Measurements from ENCODE around the gene ARFRP1. TPM values are rescaled to one million over a fixed set of nuclear protein-coding genes. Genes with fewer than 3 reads are reported as not detected.

ARFRP1 gene
- total and polyA plus RNA-seq, 2 of the 13 experiments (the other 11 are each of a cell fraction or from before 2014, with no cell fraction given): 32.0 to 51.1 TPM

DNA sequence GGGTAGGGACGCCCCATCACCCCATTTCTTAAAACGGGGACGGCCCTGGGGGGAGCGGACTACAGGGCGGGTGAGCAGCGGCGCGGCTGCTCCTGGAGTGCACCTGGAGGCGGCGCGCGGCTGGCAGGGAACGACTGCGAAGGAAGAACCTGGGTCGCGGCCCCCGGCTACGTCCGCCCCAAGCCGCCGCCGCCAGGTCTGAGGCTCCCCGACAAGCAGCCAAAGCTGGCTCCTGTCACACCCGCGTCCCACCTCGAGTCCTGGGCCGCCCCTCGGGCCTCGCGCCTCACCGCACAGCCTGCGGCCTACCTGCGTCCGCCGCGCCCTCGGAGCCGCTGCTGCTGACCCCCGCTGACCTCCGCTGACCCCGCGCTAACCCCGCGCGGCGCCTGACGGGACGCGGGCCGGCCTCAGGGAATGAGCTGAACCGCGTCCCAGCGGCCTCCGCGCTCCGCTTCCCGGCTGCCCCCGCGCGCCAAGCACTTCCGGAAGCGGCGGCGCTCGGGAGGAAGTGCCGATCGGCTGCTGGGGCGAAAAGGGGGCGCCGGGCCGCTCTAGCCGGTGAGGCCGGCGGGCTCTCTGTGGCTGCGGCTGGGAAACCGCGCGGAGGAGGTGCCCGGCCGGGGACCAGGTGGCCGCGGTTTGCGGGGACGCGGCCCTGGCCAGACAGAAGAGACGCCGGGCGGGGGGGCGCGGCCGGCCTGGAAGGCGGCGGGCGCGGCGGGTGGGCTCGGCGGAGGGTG, at the start of gene ARFRP1, which contains the start of gene ZGPAT (continued):
- TF ChIP-seq, protein P1, sequence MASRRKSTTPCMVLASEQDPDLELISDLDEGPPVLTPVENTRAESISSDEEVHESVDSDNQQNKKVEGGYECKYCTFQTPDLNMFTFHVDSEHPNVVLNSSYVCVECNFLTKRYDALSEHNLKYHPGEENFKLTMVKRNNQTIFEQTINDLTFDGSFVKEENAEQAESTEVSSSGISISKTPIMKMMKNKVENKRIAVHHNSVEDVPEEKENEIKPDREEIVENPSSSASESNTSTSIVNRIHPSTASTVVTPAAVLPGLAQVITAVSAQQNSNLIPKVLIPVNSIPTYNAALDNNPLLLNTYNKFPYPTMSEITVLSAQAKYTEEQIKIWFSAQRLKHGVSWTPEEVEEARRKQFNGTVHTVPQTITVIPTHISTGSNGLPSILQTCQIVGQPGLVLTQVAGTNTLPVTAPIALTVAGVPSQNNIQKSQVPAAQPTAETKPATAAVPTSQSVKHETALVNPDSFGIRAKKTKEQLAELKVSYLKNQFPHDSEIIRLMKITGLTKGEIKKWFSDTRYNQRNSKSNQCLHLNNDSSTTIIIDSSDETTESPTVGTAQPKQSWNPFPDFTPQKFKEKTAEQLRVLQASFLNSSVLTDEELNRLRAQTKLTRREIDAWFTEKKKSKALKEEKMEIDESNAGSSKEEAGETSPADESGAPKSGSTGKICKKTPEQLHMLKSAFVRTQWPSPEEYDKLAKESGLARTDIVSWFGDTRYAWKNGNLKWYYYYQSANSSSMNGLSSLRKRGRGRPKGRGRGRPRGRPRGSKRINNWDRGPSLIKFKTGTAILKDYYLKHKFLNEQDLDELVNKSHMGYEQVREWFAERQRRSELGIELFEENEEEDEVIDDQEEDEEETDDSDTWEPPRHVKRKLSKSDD (CRISPR knock-in tag; IDR thresholded peaks at IDR 0.05; ENCODE audit: low read depth): peak; percentile 94; the same call in 1 of the 2 replicates
- TF ChIP-seq ZNF660 (CRISPR knock-in tag; IDR thresholded peaks at IDR 0.05; ENCODE audit: borderline replicate concordance, low read depth) (no peak), SNAPC2 (CRISPR knock-in tag; IDR thresholded peaks at IDR 0.05) (peak; percentile 95), HMGXB4 (CRISPR knock-in tag; IDR thresholded peaks at IDR 0.05; ENCODE audit: borderline replicate concordance in 1 of 2, low read depth in 1 of 2) (peak; percentile 97 to 99), ZMYM3 (CRISPR knock-in tag; IDR thresholded peaks at IDR 0.05) (no peak), REXO4 (CRISPR knock-in tag; IDR thresholded peaks at IDR 0.05; ENCODE audit: borderline replicate concordance) (0 out of 2 replicates have a peak, but pooled peaks have one; percentile 15), BCL6 (CRISPR knock-in tag; IDR thresholded peaks at IDR 0.05) (peak; percentile 67; the same call in 1 of the 2 replicates), BHLHE40 (IDR thresholded peaks at IDR 0.05; ENCODE audit: low read length) (peak; percentile 58; the same call in 1 of the 2 replicates), ELF1 (CRISPR knock-in tag; IDR thresholded peaks at IDR 0.05) (peak; percentile 94), SAFB2 (CRISPR knock-in tag; IDR thresholded peaks at IDR 0.05; ENCODE audit: borderline replicate concordance, low read depth) (peak; percentile 93), ZNF589 (CRISPR knock-in tag; conservative IDR thresholded peaks at IDR 0.05) (no peak; the same call in 1 of the 2 replicates), SOX5 (CRISPR knock-in tag; IDR thresholded peaks at IDR 0.05; ENCODE audit: borderline replicate concordance) (peak; percentile 73), FLYWCH1 (CRISPR knock-in tag; IDR thresholded peaks at IDR 0.05) (no peak), SALL1 (CRISPR knock-in tag; IDR thresholded peaks at IDR 0.05) (peak; percentile 95)
- TF ChIP-seq, protein P2, sequence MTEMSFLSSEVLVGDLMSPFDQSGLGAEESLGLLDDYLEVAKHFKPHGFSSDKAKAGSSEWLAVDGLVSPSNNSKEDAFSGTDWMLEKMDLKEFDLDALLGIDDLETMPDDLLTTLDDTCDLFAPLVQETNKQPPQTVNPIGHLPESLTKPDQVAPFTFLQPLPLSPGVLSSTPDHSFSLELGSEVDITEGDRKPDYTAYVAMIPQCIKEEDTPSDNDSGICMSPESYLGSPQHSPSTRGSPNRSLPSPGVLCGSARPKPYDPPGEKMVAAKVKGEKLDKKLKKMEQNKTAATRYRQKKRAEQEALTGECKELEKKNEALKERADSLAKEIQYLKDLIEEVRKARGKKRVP (CRISPR knock-in tag; IDR thresholded peaks at IDR 0.05): peak in 1 of 2 experiments; percentile 82; a peak in 2 of 4 replicates
- TF ChIP-seq, protein P3, sequence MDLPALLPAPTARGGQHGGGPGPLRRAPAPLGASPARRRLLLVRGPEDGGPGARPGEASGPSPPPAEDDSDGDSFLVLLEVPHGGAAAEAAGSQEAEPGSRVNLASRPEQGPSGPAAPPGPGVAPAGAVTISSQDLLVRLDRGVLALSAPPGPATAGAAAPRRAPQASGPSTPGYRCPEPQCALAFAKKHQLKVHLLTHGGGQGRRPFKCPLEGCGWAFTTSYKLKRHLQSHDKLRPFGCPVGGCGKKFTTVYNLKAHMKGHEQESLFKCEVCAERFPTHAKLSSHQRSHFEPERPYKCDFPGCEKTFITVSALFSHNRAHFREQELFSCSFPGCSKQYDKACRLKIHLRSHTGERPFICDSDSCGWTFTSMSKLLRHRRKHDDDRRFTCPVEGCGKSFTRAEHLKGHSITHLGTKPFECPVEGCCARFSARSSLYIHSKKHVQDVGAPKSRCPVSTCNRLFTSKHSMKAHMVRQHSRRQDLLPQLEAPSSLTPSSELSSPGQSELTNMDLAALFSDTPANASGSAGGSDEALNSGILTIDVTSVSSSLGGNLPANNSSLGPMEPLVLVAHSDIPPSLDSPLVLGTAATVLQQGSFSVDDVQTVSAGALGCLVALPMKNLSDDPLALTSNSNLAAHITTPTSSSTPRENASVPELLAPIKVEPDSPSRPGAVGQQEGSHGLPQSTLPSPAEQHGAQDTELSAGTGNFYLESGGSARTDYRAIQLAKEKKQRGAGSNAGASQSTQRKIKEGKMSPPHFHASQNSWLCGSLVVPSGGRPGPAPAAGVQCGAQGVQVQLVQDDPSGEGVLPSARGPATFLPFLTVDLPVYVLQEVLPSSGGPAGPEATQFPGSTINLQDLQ (CRISPR knock-in tag; IDR thresholded peaks at IDR 0.05): 0 out of 2 replicates have a peak, but pooled peaks have one; percentile 82
